GM21619 (cell line): ENCODE data around the gene NBPF1.
"Not testable (repeated sequence)": the region's sequence is repeated elsewhere in the genome, so short reads cannot be mapped to it uniquely, and the experiment has no call there.

Source experiments
- ATAC-seq: cut with Tn5 transposase; IDR thresholded peaks from one replicate; pipeline ENCODE4 v1.9.1; 2021; ENCODE audit not compliant: unreplicated experiment

NBPF1 gene

GRCh38 chr1:16623812-16624719 lies 10.7 kb upstream of the NBPF1 start:
- ATAC-seq: not testable (repeated sequence)

DNA sequence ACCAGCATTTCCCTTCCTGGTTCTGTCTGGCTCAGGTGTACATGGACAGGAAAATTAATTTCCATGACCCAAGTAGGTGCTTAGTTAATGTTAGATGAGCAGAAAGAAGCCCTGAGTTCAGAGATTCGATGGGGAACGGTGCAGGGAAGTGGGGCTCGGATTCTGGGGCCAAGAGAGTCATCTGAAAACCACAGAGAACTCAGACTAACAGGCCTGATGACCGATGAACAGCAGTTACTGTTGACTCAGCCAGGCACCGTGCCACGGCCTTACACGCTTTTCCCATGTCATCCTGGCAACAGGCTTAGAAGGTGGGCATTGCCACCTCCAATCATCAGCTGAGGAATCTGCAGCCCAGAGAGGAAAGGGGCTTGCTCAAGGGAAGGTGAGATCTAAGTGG lies 10.0 kb upstream of the NBPF1 start:
- not testable (repeated sequence) for ATAC-seq

GRCh38 chr1:16621681-16622315 lies 8.4 kb upstream of the NBPF1 start:
- not testable (repeated sequence) for ATAC-seq

DNA sequence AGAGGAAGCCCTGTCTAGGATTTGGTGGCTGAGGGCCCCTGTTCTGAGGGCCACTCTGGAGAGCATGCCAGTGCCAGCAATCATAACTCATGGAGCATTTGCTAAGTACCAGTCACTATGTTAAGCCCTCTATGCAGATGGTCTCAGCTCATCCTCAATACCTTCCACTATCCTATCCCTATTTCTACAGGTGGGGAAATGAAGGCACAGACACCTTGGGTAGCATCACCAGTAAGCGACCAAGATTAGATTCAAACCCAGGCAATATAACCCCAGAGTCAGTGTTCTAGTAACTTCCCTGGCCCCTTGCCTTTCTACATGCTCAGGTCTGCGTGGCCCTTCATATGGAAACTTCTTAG lies 7.9 kb upstream of the NBPF1 start:
- ATAC-seq: no peak

- not testable (repeated sequence) for ATAC-seq
These were observed 6.6 kb upstream of the NBPF1 start for GRCh38 chr1:16619803-16620501.

DNA sequence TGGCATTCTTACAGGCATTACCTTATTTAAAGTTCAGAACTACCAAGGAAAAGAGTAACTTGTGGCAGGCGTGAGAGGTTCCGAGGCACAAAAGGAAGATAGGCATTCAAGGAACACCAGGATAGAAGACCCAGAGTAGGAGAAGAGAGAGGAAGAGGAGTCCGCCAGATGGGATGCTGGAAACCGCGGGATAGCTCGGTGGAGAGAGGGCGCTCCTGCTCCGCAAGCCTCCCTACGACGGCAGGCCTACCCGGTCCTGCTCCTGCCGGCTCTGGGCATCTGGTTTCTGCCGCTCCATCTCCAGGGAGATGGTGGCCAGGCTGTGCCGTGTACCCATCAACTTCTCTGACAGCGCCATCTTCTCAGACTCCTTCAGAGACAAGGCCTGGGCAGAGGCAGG lies 5.4 kb upstream of the NBPF1 start:
- no peak for ATAC-seq

DNA sequence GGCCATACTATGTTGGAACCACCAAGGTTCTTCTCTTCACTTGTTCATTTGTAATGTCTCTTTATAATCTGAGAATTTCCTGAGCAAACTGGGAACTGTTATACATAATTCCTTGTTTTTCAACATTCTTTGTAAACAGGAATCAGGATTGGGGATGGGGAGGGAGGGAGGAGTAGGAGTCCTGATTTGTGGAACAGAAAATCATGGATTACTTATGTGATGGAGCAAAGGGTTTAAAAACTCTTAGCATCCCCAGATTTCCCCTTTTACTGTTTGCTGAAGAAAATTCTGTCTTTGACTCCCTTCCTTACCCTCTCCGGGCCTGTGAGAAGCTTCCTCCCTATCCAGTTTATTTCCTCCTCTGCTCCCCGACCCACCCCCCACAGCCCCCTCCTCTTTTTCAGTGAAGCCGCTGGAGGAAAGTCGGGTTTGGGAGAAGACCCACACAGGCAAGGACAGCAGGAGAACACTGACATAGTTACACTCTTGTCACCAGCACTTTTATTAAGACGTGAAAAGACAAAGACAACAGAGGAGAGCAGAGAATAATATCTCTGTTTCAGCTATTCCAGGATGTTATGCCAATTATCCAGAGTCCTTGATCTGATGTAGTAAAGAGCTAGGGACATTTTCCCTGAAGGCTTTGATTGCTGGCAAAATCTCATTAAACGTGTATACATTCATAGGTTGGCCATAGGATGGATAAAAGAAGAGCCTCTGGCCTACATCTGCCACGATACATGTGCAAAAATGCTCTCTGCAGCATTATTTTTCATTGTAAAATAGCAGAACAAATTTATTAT lies 4.6 kb upstream of the NBPF1 start:
- ATAC-seq: no peak

DNA sequence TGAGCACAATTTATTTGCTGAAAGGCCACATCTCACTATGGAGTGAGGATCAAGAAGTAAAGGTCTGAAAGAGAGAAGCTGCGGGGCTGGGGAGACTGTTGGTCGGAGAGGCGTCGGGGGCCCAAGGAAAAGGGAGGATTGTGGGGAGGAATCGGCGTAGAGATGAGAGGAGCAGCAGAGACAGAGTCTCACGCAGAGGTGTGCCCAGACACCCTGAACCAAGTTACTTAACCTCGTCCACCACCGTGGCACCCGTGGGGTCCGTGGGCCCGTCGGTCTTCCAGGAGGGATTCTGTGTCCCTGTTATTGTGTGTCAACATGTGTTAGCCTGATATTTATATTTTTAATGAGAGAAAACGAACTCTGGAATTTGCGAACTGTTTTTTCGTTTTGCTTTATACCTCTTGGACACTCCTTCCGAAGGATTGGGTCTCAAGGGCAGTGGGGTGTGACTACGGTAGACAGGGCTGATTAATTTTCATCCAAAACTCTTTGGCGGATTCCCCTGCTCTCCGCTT lies 3.8 kb upstream of the NBPF1 start:
- no peak for ATAC-seq

DNA sequence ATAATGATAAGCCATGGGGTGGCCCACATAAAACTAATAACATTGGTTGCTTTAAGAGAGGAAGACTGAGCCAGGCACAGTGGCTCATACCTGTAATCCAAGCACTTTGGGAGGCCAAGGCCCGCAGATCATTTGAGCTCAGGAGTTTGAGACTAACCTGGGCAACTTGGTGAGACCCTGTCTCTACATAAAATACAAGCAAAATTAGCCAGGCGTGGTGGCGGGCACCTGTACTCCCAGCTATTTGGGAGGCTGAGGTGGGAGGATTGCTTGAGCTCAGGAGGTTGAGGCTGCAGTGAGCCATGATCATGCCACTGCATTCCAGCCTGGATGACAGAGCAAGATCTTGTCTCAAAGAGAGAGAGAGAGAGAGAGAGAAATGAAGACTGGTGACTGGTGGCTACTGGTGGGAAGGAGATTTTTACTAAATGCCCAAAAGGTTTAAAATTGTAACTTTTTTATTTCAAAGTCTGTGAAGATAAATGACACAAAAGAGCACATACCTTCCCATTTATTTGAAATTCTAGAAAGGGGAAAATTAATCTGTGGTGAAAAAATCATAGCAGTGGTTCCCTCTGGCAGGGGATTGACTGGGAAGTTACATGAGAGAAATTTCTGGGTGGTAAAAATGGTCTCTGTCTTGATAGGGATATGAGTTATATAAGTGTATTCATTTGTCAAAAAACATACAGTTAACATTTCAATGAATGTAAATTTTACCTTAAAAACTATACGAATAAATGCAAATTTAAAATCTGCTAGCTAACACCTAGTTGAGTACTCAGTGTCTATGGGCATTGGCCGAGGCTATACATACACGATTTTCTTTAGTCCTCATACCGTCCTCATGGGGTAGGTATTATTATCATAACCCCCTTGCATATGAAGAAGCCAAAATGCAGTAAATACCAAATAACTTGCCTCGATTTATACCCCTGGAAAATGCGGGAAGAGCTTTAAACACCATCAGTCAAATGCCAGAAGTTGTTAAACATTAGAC lies 2.2 kb upstream of the NBPF1 start:
- no peak for ATAC-seq

GRCh38 chr1:16614361-16615252 lies 1.2 kb upstream of the NBPF1 start:
- no peak for ATAC-seq

GRCh38 chr1:16612332-16613172 lies 812 bp downstream of the NBPF1 start:
- no peak for ATAC-seq

GRCh38 chr1:16611981-16612331 lies 1.4 kb downstream of the NBPF1 start:
- not testable (repeated sequence) for ATAC-seq

GRCh38 chr1:16611164-16611563 lies 2.2 kb downstream of the NBPF1 start:
- ATAC-seq: not testable (repeated sequence)

GRCh38 chr1:16610553-16610952 lies 2.8 kb downstream of the NBPF1 start:
- not testable (repeated sequence) for ATAC-seq

GRCh38 chr1:16609761-16610160 lies 3.6 kb downstream of the NBPF1 start:
- ATAC-seq: not testable (repeated sequence)

GRCh38 chr1:16608838-16609560 lies 4.4 kb downstream of the NBPF1 start:
- ATAC-seq: no peak
